Heart right ventricle (tissue), 16 donors: Measurements from ENCODE around the gene HMG20A. TPM values are rescaled to one million over a fixed set of nuclear protein-coding genes. Genes with fewer than 3 reads are reported as not detected.

ENCODE experiments used
- ATAC-seq, 8 donors: fragments of 200-7000 bp; cut with Tn5 transposase; one replicate each; pipeline ENCODE4 v1.9.1; 2020; ENCODE audit warnings: mild to moderate bottlenecking in 8 of 8, moderate library complexity in 8 of 8, moderate number of reproducible peaks in 1 of 8
- DNase-seq, 2 donors: peaks; one replicate each; pipeline ENCODE4 v3.0.0-alpha.2; 2020
- H3K27ac ChIP-seq, 10 donors: fragments of 200-600 bp; sonication (generic) in 2 of 10; one replicate each; pipeline versions ENCODE4 v1.5.0 to v1.8.0; 2020 to 2022; ENCODE audit warnings: mild to moderate bottlenecking in 3 of 10
- H3K27me3 ChIP-seq, 7 donors: fragments of 200-600 bp; one replicate each; pipeline ENCODE4 v1.8.0; 2021 to 2022; ENCODE audit warnings: mild to moderate bottlenecking in 2 of 7
- H3K36me3 ChIP-seq, 9 donors: fragments of 200-600 bp; sonication (generic) in 1 of 9; one replicate each; pipeline versions ENCODE4 v1.5.0 to v1.8.0; 2020 to 2022; ENCODE audit warnings: mild to moderate bottlenecking in 2 of 9
- H3K4me1 ChIP-seq, 9 donors: fragments of 200-600 bp; sonication (generic) in 1 of 9; one replicate each; pipeline versions ENCODE4 v1.5.0 to v1.8.0; 2020 to 2022; ENCODE audit warnings: mild to moderate bottlenecking in 4 of 9
- H3K4me3 ChIP-seq, 10 donors: fragments of 200-600 bp; sonication (generic) in 2 of 10; one replicate each; pipeline versions ENCODE4 v1.5.0 to v1.8.0; 2020 to 2022; ENCODE audit warnings: mild to moderate bottlenecking in 7 of 10, moderate library complexity in 2 of 10
- H3K9me3 ChIP-seq, 11 donors: fragments of 200-600 bp in 10 of 11; sonication (generic) in 2 of 11; one replicate each; pipeline versions ENCODE4 v1.5.0 to v1.8.0; 2013 to 2022; ENCODE audit warnings: mild to moderate bottlenecking in 2 of 11, control low read depth in 1 of 11, moderate library complexity in 1 of 11
- WGBS, 2 donors: extraction: QIAGEN DNeasy Blood & Tissue Kit; methylation state at CpG; one replicate each; pipeline ENCODE4 v1.1.7; 2013; ENCODE audit warnings: inconsistent platforms in 1 of 2; 5-methylcytosine and 5-hydroxymethylcytosine counted together
- intact Hi-C, 10 donors: fragments of 100-400 bp; cut with DNase I; formaldehyde crosslinking; loops; one replicate each; pipeline versions ENCODE4 v1.11.1 to v1.14.2; 2022
- polyA plus RNA-seq, 2 donors: library from polyadenylated mRNA; stranded (reverse); fragments of 200-250 nt; gene quantifications; one replicate each; pipeline ENCODE4 v1.2.3, GENCODE V29; 2013
- total RNA-seq, 10 donors: library from RNA; stranded (reverse); fragmentation: NEBNext Ultra II Directional in 3 of 10; extraction: Animal tissue kit (Norgen Biotek cat#: 25700) in 3 of 10; gene quantifications; one replicate each; pipeline versions ENCODE4 v1.2.1 to v1.2.4, GENCODE V29; 2021 to 2023
- TF ChIP-seq, protein P1 (sequence below), 9 donors: fragments of 200-600 bp; sonication (generic) in 2 of 9; IDR thresholded peaks; one replicate each; pipeline versions ENCODE4 v1.5.0 to v1.8.0; 2021 to 2022; ENCODE audit warnings: antibody characterized with exemption in 9 of 9, mild to moderate bottlenecking in 5 of 9, moderate library complexity in 1 of 9
- donor health status: Arrhythmogenic right ventricular cardiomyopathy.
- donor health status: ischemic (EF 13 %, LVEDD 7.1; RV severe dilation, severe dysfunction).
- donor health status: healthy with polysubstance abuse.
- donor health status: DM: no; HTN: yes; CAD: no.
- donor health status: DM: no; HTN: no; CAD: no.
- donor health status: ischemic (EF 25% LVEDD 6.9; RV normal size, moderate dysfunction).
- donor health status: ischemic (EF 25% LVEDD 5.7; RV mildly dilated, moderate dysfunction).
- donor health status: healthy.
- donor health status: DM: yes; HTN: yes; CAD: no.
- donor health status: Ischemic cardiomyopathy.
- donor health status: ischemic (EF 35%, LVEDD 5.7; RV mildly dilated, moderate dysfunction).
- donor health status: nonischemic (EF 11% LVEDD 7.7; RV severe dilation, severe dysfunction).
- donor health status: DM: yes; HTN: yes; CAD: no.
- donor health status: PGD.
- donor health status: ischemic (EF 29% LVEDD 5.4; RV normal size, mild dysfunction).
- donor health status: nonischemic (EF 23%, LVEDD 6.1; RV moderate dilation, normal function).

HMG20A gene
- total and polyA plus RNA-seq, 12 donors = 9.9 to 60.2 (median 37.5) TPM

DNA sequence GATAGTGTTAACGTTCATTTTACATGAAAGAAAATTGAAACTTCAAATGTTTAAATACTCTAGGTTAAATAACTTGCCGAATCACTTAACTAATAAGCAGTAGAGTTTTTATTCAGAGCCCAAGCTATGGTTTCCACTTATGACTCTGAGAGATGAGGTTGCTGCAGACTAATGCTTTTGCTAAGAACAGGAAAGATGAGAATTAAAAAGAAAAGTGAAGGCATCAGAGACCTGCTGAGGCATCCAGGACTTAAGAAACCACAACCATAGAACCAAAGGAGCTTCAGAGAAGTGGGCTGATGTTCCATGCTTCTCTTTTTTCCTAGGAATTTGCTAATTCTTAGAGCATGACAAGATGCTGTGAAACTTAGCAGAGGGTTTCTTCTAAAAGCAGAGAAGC lies 9.5 kb downstream of the HMG20A start:
- Histone ChIP-seq H3K36me3 (no peaks in the 10 kb centered on the region), H3K9me3 (no peaks in the 10 kb centered on the region), H3K4me3 (no peak overlapping the region), H3K27ac (no peak overlapping the region), H3K27me3 (no peaks in the 10 kb centered on the region), H3K4me1 (peaks cover 0 to 23% (median 5%) of the 10 kb centered on the region in 9 donors)
- DNase-seq (no peak), ATAC-seq (no peak)
- WGBS, 2 donors = 63 to 77% methylated on average over 2 of the region's 2 CpGs
- TF ChIP-seq, protein P1, sequence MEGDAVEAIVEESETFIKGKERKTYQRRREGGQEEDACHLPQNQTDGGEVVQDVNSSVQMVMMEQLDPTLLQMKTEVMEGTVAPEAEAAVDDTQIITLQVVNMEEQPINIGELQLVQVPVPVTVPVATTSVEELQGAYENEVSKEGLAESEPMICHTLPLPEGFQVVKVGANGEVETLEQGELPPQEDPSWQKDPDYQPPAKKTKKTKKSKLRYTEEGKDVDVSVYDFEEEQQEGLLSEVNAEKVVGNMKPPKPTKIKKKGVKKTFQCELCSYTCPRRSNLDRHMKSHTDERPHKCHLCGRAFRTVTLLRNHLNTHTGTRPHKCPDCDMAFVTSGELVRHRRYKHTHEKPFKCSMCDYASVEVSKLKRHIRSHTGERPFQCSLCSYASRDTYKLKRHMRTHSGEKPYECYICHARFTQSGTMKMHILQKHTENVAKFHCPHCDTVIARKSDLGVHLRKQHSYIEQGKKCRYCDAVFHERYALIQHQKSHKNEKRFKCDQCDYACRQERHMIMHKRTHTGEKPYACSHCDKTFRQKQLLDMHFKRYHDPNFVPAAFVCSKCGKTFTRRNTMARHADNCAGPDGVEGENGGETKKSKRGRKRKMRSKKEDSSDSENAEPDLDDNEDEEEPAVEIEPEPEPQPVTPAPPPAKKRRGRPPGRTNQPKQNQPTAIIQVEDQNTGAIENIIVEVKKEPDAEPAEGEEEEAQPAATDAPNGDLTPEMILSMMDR (IDR thresholded peaks at IDR 0.05) = no peak
- intact Hi-C loops = no loop called here

DNA sequence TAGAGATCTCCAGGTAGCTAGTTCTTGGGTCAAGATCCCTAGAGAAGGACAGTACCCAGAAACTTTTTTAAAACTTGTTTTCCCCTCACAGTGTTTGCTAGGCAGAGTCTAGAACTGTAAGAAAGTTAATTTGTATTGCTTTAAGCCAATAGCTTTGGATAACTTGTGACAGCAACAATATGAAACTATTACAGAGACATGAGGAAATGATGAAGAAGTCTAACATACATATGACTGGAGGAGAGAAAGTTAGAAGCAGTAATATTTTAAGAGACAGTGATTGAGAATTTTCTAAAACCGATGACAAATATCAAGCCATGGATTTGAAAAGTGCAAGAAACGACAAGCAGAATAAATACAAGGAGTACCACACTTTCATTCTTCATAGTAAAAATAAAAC lies 10.0 kb downstream of the HMG20A start:
- H3K36me3 ChIP-seq = no peaks in the 10 kb centered on the region
- H3K4me3 ChIP-seq = no peak overlapping the region
- H3K27me3 ChIP-seq = no peaks in the 10 kb centered on the region
- H3K9me3 ChIP-seq = no peaks in the 10 kb centered on the region
- TF ChIP-seq, protein P1 (IDR thresholded peaks at IDR 0.05) = no peak
- intact Hi-C loops = no loop called here
- H3K4me1 ChIP-seq = peaks cover 0 to 23% (median 5%) of the 10 kb centered on the region in 9 donors
- ATAC-seq (no peak), DNase-seq (no peak)
- no peak overlapping the region for H3K27ac ChIP-seq
- 65 to 79% methylated on average over 2 of the region's 2 CpGs for WGBS, 2 donors

DNA sequence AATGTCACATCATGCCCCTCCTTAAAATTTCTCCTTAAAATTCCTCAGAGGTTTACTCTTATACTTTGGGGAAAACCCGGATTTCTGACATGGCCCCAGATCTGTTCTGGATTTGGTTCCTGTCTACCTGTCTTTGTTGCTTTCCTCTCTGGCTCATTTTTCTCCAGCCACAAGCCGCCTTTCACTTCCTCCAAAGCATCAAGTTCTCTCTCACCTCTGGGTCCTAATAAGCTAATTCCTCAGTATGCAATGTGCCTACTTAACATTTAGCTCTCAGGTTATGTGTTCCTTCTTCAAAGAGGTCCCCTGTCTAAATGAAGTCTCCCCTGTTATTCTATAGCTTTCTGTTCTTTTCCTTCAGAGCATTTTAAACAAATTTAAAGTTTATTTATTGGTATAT lies 16.1 kb downstream of the HMG20A start:
- H3K27ac ChIP-seq = no peak overlapping the region
- H3K36me3 ChIP-seq = no peaks in the 10 kb centered on the region
- WGBS, 2 donors = 93 to 95% methylated on average over 2 of the region's 2 CpGs
- H3K27me3 ChIP-seq = no peaks in the 10 kb centered on the region
- intact Hi-C loops = no loop called here
- ATAC-seq (no peak), DNase-seq (no peak)
- peaks cover 0 to 21% (median 17%) of the 10 kb centered on the region in 9 donors for H3K4me1 ChIP-seq
- TF ChIP-seq, protein P1 (IDR thresholded peaks at IDR 0.05) = no peak
- H3K9me3 ChIP-seq = no peaks in the 10 kb centered on the region
- H3K4me3 ChIP-seq = no peak overlapping the region

DNA sequence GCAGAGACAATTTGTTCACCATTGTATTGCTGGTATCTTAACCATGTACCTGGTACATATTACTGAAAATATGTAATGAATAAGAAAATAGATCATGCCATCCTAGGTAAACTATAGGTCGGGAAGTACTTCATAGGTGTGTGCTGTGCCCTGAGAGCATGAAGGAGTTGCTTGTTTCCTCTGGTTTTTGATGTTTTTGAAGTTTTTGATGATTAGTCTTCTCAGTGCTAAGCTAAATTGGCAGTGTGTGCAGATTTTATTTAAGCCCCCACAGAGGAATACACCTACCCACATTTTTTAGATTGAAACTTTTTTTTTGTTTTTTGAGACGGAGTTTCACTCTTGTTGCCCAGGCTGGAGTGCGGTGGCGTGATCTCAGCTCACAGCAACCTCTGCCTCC lies 16.6 kb downstream of the HMG20A start:
- Histone ChIP-seq H3K4me1 (peaks cover 0 to 26% (median 21%) of the 10 kb centered on the region in 9 donors), H3K27ac (no peak overlapping the region), H3K9me3 (no peaks in the 10 kb centered on the region), H3K27me3 (no peaks in the 10 kb centered on the region), H3K36me3 (no peaks in the 10 kb centered on the region), H3K4me3 (no peak overlapping the region)
- no peak for ATAC-seq
- TF ChIP-seq, protein P1 (IDR thresholded peaks at IDR 0.05) = no peak
- intact Hi-C loops = no loop called here
- WGBS, 2 donors = 96% methylated on average over 4 of the region's 4 CpGs
- DNase-seq = no peak
